ENCODE measurements around the gene TMC2. TPM values are rescaled to one million over a fixed set of nuclear protein-coding genes. Genes with fewer than 3 reads are reported as not detected.
A peak's percentile ranks its signal among the peaks of the same experiment; 100 is the strongest.
"Not testable (repeated sequence)": the region's sequence is repeated elsewhere in the genome, so short reads cannot be mapped to it uniquely, and the experiment has no call there.

The TMC2 gene
- polyA plus RNA-seq, 1 donor = 0.10 TPM

DNA sequence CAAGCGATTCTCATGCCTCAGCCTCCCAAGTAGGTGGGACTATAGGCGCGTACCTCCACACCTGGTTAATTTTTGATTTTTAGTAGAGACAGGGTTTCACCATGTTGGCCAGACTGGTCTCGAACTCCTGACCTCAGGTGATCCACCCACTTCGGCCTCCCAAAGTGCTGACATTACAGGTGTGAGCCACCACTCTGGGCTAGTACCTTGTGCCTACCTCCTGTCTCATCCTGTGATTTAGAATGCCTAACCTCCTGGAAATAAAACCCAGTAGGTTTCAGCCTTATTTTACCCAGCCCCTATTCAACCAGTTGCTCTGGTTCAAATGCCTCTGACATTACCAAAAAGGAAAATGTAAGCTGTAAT lies 10.2 kb upstream of the TMC2 start:
- DNase-seq (ENCODE audit: low read depth) = not testable (repeated sequence)

- DNase-seq (ENCODE audit: low read depth) = no peak
Observed at GRCh38 chr20:2527762-2528161, 8.6 kb upstream of the TMC2 start.

GRCh38 chr20:2528671-2529271 lies 7.6 kb upstream of the TMC2 start:
- DNase-seq (ENCODE audit: low read depth) = no peak

GRCh38 chr20:2533118-2533517 lies 3.3 kb upstream of the TMC2 start:
- DNase-seq (ENCODE audit: low read depth) = no peak

DNA sequence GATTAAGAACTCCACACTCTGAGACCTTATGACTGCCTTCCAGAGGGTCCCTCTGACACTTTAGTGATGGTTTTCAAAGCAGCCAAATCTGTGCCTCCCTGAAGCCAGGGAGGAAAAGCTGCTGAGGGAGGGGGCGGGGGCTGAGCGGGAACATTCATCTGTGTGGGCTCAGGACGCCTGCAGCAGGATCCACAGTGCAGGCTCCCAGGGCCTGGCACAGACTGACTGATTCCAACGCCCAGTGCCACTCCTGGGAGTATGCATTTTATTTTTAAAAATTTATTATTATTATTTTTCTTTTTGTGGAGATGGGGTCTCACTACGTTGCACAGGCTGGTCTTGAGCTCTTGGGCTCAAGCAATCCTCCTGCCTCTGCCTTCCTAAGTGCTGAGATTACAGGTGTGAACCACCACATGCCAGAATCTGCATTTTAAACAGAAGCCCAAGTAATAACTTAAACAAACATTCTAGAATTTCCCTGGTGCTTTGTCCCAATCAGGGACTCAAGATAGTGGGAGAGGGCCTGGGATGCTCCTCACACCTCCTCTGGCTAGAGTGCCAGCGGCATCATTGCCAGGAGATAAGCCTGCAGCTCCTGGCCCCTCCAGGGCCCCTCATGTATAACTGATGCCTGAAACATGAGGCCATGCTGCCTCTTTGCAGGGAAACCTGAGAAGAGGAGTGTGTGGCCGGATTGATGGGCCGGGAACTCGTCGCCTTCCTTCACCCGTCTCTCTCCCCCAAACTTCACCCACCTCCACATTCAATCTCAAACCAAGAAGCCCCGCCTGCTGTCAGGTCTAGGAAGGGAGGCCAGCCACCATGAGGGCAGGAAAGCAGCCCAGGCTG lies 438 bp upstream of the TMC2 start:
- no peak for DNase-seq (ENCODE audit: low read depth)

GRCh38 chr20:2537101-2537500 lies 728 bp downstream of the TMC2 start:
- DNase-seq (ENCODE audit: low read depth) = no peak

DNA sequence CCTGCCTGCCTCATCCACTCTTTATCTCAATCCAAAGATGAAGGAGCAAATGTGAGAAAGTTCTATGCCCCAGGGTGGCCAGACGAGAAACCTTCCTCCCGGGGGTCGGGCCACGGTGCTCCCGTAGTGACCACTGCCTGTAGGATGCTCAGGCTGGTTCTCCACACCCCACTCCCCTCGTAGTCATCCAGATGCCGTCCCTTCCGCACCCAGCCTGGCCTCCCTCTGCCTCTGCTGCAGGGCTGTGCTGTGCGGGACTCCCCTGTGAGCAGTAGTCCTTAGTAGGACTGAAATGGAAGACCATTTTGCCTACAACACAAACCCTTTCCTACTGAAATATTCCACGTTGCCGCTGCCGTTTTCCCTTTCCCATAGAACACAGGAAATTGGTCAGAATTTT lies 2.0 kb downstream of the TMC2 start:
- DNase-seq (ENCODE audit: low read depth) = no peak

DNA sequence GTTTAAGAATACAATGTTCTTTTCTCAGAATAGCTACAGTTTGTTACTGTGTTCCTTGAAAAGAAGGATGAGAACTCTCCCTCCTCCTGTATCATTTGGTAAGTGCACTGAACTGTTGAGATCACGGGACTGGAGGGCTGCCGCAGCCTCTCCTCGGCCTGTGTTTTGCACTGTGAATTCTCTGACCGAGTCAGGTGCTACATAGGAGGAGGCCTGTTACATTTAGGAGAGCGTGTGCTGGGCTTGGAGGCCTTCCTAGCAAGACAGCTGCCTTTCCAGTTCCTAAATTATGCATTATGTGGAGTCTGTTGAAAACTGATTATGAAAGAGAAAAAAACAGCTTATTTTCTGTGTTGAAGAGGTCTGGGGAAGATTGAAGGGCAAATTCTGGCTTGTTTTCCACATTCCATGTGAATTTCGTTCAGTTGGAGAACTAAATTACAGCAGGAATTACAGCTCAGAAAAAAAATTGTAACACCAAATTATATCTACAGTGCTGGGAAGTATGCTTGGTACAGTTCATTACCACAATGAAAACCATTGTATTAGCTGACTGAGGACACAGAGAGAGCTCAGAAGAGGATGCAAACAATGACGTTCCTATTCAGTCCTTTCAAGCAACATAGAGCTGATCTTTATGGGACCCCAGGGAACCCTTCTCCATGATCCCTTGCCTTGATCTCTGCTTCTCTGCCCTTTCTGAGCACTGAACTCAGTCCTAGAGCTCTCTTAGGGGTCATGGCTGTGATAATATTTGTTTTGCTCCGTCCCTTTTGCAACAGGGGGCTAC lies 2.8 kb downstream of the TMC2 start:
- DNase-seq (ENCODE audit: low read depth) = no peak

- no peak for DNase-seq (ENCODE audit: low read depth)
Observed at GRCh38 chr20:2541940-2542339, 5.6 kb downstream of the TMC2 start.

DNA sequence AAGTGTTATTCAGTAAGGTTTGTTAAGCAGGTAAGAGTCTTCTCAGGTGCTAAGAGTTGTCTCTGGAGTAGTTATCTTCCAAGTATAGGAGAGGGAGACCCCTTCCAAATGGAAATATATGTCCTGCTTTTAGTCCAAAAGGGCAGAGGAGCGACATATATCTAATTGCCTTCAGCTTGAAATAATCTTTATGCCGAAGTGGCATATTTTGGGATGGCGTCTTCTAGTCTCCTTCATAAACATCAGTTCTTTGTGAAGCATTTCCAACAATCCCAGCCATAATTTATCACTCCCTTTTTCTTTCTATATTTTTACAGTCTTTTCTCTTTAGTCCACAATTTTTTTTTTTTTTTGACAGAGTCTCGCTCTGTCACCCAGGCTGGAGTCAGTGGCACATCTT lies 6.0 kb downstream of the TMC2 start:
- DNase-seq (ENCODE audit: low read depth) = no peak

GRCh38 chr20:2544211-2544610 lies 7.8 kb downstream of the TMC2 start:
- no peak for DNase-seq (ENCODE audit: low read depth)

DNA sequence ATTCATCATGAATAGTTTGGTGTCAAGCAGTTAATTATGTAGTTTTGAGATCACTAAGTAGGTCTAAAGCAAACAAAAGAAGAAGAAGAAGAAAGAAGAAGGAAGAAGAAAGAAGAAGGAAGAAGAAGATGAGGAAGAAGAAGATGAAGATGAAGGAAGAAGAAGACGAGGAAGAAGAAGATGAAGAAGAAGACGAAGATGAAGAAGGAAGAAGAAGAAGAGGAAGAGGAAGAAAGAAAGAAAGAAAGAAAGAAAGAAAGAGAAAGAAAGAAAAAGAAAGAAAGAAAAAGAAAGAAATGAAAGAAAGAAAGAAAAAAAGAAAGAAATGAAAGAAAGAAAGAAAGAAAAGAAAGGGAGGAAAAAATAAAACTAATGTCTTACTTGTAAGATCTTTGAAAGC lies 9.2 kb downstream of the TMC2 start:
- no peak for DNase-seq (ENCODE audit: low read depth)

DNA sequence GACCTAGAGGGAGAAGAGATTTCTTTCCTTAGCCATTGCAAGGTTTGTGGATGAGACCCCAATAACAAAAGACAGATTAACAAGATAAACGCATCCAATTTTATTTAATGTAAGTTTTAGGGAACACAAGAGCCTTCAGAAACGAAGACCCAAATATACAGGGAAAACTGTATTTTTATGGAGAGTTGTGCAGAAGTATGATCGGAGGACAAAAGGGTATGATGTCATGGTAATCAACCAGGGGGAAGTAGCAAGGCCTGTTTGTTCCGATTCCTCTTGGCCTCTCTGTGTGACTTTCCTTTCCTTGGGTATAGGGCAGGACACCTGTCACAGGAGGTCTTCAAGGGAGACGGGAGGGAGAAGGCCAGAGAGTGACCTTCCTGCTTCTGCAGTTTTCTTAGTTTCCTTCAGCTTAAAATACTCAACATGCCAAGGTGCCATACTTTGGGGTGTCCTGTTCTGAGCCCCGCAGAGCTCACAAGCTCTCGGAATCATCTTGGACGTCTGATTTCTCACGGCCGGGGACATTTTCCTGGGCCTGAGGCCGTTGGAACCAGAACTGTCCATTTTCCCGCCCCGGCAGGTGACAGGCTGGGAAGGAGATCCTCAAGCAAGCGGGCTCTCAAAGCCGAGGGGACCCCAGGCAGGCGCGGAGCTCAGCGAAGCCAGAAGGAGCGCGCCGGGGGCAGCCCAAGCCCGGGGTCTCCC lies 21.7 kb downstream of the TMC2 start:
- no peak for DNase-seq (ENCODE audit: low read depth)

DNA sequence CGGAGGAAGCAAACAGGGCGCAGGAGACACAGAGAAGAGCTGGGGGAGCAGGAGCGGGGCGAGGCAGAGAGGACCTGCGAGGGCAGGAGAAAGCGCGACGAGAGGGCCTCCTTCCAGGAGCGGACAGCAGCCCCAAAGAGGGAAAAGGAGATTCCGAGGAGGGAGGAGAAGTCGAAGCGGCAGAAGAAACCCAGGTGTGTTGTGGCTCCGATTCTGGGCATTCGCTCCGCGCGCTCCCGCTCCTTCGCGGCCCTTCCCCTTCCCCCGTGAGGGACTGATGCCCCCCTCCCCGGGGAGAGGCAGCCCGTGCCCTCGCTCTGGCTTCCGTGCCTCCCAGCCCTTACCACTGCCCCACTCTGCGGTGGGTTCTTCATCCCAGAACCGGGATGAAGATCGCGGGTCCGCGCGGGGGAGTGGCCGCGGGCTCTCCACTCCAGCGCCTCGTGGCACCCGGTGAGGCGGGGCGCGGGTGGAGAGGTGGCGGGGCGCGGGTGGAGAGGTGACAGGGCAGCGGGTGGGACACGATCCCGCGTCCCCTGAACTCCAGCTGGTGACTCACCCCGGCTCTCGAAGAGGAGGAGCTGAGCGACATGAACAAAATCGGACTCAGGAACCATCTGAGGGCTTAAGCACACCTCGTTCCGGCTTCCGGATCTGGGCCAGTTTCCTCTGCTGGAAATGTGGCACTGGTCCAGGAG lies 22.4 kb downstream of the TMC2 start:
- DNase-seq (ENCODE audit: low read depth) = no peak

DNA sequence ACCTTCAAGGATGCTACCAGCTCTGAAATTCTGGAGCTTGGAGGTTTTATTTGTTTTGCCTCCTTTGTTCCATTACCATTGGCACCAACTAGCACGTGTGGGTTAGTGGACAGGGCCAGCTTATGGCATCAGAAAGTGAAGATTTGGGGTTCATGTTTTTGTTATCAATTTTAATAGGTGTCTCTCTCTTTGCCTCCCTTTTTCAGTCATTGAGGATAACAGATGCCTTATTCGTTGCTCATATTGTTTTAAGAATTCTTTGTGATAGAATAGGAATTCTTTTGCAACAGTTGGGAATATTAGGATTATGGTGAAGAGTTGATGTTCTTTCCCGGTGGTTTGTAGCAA lies 22.9 kb downstream of the TMC2 start:
- no peak for DNase-seq (ENCODE audit: low read depth)

DNA sequence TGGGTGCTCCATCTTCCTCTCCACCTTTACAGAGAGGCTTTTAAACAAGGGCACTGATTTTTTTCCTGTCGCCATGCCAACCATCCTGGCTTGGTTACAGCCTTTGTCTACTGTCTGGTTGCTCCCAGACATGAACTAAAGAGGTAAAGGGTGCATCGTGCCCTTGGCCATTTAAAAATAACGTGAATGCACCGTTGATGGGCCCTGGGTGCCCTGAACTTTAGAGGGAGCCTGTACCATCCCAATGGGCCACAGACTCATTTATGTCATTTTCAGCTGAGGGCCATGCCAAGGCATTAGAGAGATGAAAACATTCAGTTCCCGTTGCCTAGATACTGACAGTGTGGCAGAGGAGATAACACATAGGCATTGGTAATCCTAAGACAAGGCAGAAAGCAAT lies 23.3 kb downstream of the TMC2 start:
- DNase-seq (ENCODE audit: low read depth) = no peak

- no peak for DNase-seq (ENCODE audit: low read depth)
Observed at GRCh38 chr20:2563116-2563515, 26.7 kb downstream of the TMC2 start.

GRCh38 chr20:2564406-2564805 lies 28.0 kb downstream of the TMC2 start:
- DNase-seq (ENCODE audit: low read depth) = no peak

GRCh38 chr20:2575682-2576081 lies 39.3 kb downstream of the TMC2 start:
- DNase-seq (ENCODE audit: low read depth) = no peak

DNA sequence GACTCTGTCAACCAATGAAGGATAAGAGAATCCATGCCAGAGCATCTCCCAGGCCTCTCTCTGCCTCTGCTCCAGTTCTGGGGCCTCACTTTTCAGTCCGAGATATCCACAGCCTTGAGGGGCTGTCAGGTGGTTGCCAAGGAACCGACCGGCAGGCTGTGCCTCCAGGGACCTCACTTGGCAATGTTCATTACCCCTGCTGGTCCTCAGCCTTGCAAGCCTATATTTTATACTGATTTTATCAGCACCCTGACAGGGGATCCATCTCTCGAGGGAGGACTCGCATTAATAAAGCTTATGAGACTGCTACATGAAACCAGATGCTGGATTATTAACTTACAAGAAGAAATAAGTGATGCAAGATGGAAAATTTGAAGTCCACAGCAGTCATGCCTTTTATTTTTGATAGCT lies 39.9 kb downstream of the TMC2 start:
- peak; percentile 4 for DNase-seq (ENCODE audit: low read depth)

- no peak for DNase-seq (ENCODE audit: low read depth)
Observed at GRCh38 chr20:2578475-2579192, 42.3 kb downstream of the TMC2 start.
